Stimulated activated CD4-positive, alpha-beta T cell treated with anti-CD3 and anti-CD28 coated beads, Interleukin-1b, Interleukin-23, amount 100 ng/mL, for 24 hours (primary cell): ENCODE measurements around the gene ADRB1.

ENCODE experiments used
- DNase-seq, 4 experiments: peaks; one replicate each; pipeline ENCODE4 v3.0.0-alpha.2; 2020; ENCODE audit warnings: low read depth in 4 of 4, low spot score in 1 of 4

The ADRB1 gene

GRCh38 chr10:114087255-114087654 lies 43.6 kb downstream of the ADRB1 start:
- DNase-seq = no peak

GRCh38 chr10:114087655-114088054 lies 44.0 kb downstream of the ADRB1 start:
- DNase-seq = no peak

GRCh38 chr10:114094795-114095194 lies 51.1 kb downstream of the ADRB1 start:
- no peak for DNase-seq

- DNase-seq = no peak
These were observed 52.1 kb downstream of the ADRB1 start for GRCh38 chr10:114095559-114096337.
